HEK293 (cell line): ENCODE data around the gene TPSG1.
A peak's percentile ranks its signal among the peaks of the same experiment; 100 is the strongest.
"Not testable (repeated sequence)": the region's sequence is repeated elsewhere in the genome, so short reads cannot be mapped to it uniquely, and the experiment has no call there.

Experiments used
- CTCF ChIA-PET: fragments of 350-600 bp; formaldehyde crosslinking; extraction: SDS; loops from one replicate; lab custom pipeline; 2021; ENCODE audit warnings: antibody characterized with exemption; lab: Yijun Ruan, JAX
- POLR2A ChIA-PET: fragments of 300-600 bp; formaldehyde crosslinking; extraction: SDS; loops from one replicate; lab custom pipeline; 2020; ENCODE audit warnings: antibody characterized with exemption, inconsistent platforms; lab: Yijun Ruan, JAX
- H3K27ac ChIP-seq: fragments of 200-500 bp; sonication (Bioruptor generic); 2 replicates; pipeline ENCODE4 v1.5.1; 2014; ENCODE audit warnings: low read depth, low read length, control low read depth, inconsistent platforms; ENCODE audit errors: extremely low read depth
- H3K36me3 ChIP-seq, 2 experiments: fragments of 200-500 bp in 1 of 2; sonication (Bioruptor generic) in 1 of 2; 1 replicate in 1 of 2; 2 replicates in 1 of 2; pipeline ENCODE4 v1.5.1; 2014 to 2017; ENCODE audit warnings: inconsistent platforms in 2 of 2, low read length in 2 of 2; ENCODE audit not compliant: control insufficient read depth in 2 of 2, insufficient read depth in 1 of 2
- H3K4me1 ChIP-seq: fragments of 200-500 bp; sonication (Bioruptor generic); 2 replicates; pipeline ENCODE4 v1.5.1; 2014; ENCODE audit warnings: mild to moderate bottlenecking, low read length, inconsistent platforms; ENCODE audit not compliant: control insufficient read depth, insufficient read depth
- H3K4me3 ChIP-seq: 2 replicates; pipeline ENCODE4 v1.5.1; 2011; ENCODE audit warnings: low read depth, mild to moderate bottlenecking, control low read depth, low read length, moderate library complexity
- H3K9me3 ChIP-seq: fragments of 200-500 bp; sonication (Bioruptor generic); 2 replicates; pipeline ENCODE4 v1.5.1; 2014; ENCODE audit warnings: low read depth, low read length, inconsistent platforms; ENCODE audit not compliant: control insufficient read depth, insufficient read depth
- BCL11B ChIP-seq: fragments of 450-650 bp; formaldehyde crosslinking; IDR thresholded peaks from 2 replicates; pipeline ENCODE4 v1.5.1; 2016; ENCODE audit warnings: low read depth, missing biosample characterization, missing genetic modification characterization
- GLIS2 ChIP-seq: fragments of 450-650 bp; formaldehyde crosslinking; IDR thresholded peaks from 2 replicates; pipeline ENCODE4 v1.5.1; 2016; ENCODE audit warnings: missing biosample characterization, missing genetic modification characterization
- KLF1 ChIP-seq: fragments of 450-650 bp; formaldehyde crosslinking; IDR thresholded peaks from 2 replicates; pipeline ENCODE4 v1.5.1; 2016; ENCODE audit warnings: missing biosample characterization, missing genetic modification characterization
- KLF7 ChIP-seq: fragments of 450-650 bp; formaldehyde crosslinking; IDR thresholded peaks from 2 replicates; pipeline ENCODE4 v1.5.1; 2016; ENCODE audit warnings: missing biosample characterization, missing genetic modification characterization, borderline replicate concordance
- PATZ1 ChIP-seq: fragments of 450-650 bp; formaldehyde crosslinking; IDR thresholded peaks from 2 replicates; pipeline ENCODE4 v1.5.1; 2016; ENCODE audit warnings: missing biosample characterization, missing genetic modification characterization
- SCRT2 ChIP-seq: fragments of 450-650 bp; formaldehyde crosslinking; IDR thresholded peaks from 2 replicates; pipeline ENCODE4 v1.5.1; 2016; ENCODE audit warnings: missing biosample characterization, missing genetic modification characterization
- SP2 ChIP-seq: fragments of 450-650 bp; formaldehyde crosslinking; IDR thresholded peaks from 2 replicates; pipeline ENCODE4 v1.5.1; 2016; ENCODE audit warnings: missing biosample characterization, missing genetic modification characterization
- ZBTB1 ChIP-seq: fragments of 450-650 bp; formaldehyde crosslinking; IDR thresholded peaks from 2 replicates; pipeline ENCODE4 v1.5.1; 2016; ENCODE audit warnings: missing biosample characterization, missing genetic modification characterization
- ZNF10 ChIP-seq: fragments of 450-650 bp; formaldehyde crosslinking; IDR thresholded peaks from 2 replicates; pipeline ENCODE4 v1.5.1; 2017; ENCODE audit warnings: missing biosample characterization, missing genetic modification characterization
- ZNF121 ChIP-seq: fragments of 450-650 bp; formaldehyde crosslinking; IDR thresholded peaks from 2 replicates; pipeline ENCODE4 v1.5.1; 2016; ENCODE audit warnings: missing biosample characterization, missing genetic modification characterization
- ZNF2 ChIP-seq: fragments of 450-650 bp; formaldehyde crosslinking; IDR thresholded peaks from 2 replicates; pipeline ENCODE4 v1.5.1; 2016; ENCODE audit warnings: missing biosample characterization, missing genetic modification characterization
- ZNF223 ChIP-seq: fragments of 450-650 bp; formaldehyde crosslinking; IDR thresholded peaks from 2 replicates; pipeline ENCODE4 v1.5.1; 2016; ENCODE audit warnings: missing biosample characterization, missing genetic modification characterization
- ZNF23 ChIP-seq: fragments of 450-650 bp; formaldehyde crosslinking; IDR thresholded peaks from 2 replicates; pipeline ENCODE4 v1.5.1; 2016; ENCODE audit warnings: missing biosample characterization, missing genetic modification characterization, borderline replicate concordance
- ZNF280C ChIP-seq: fragments of 450-650 bp; formaldehyde crosslinking; IDR thresholded peaks from 2 replicates; pipeline ENCODE4 v1.5.1; 2016; ENCODE audit warnings: missing biosample characterization, missing genetic modification characterization
- ZNF416 ChIP-seq: fragments of 450-650 bp; formaldehyde crosslinking; IDR thresholded peaks from 2 replicates; pipeline ENCODE4 v1.5.1; 2016; ENCODE audit warnings: missing biosample characterization, missing genetic modification characterization
- ZNF513 ChIP-seq: fragments of 450-650 bp; IDR thresholded peaks from 2 replicates; pipeline ENCODE4 v1.5.1; 2018; ENCODE audit warnings: missing biosample characterization, missing genetic modification characterization
- ZNF530 ChIP-seq: fragments of 450-650 bp; formaldehyde crosslinking; IDR thresholded peaks from 2 replicates; pipeline ENCODE4 v1.5.1; 2016; ENCODE audit warnings: low read depth, missing biosample characterization, missing genetic modification characterization
- ZNF600 ChIP-seq: fragments of 450-650 bp; formaldehyde crosslinking; IDR thresholded peaks from 2 replicates; pipeline ENCODE4 v1.5.1; 2016; ENCODE audit warnings: missing biosample characterization, missing genetic modification characterization
- ZNF639 ChIP-seq: fragments of 450-650 bp; formaldehyde crosslinking; IDR thresholded peaks from 2 replicates; pipeline ENCODE4 v1.5.1; 2016; ENCODE audit warnings: missing biosample characterization, missing genetic modification characterization
- ZNF830 ChIP-seq: fragments of 450-650 bp; IDR thresholded peaks from 2 replicates; pipeline ENCODE4 v1.5.0; 2018; ENCODE audit warnings: missing biosample characterization, missing genetic modification characterization, low read depth, mild to moderate bottlenecking, moderate library complexity
- ZXDB ChIP-seq: fragments of 450-650 bp; formaldehyde crosslinking; IDR thresholded peaks from 2 replicates; pipeline ENCODE4 v1.5.1; 2016; ENCODE audit warnings: missing biosample characterization, missing genetic modification characterization

The TPSG1 gene

GRCh38 chr16:1192384-1193073 is 32.5 kb downstream of the TPSG1 start (continued):
- TF ChIP-seq ZNF416 (tag by site-specific recombination) = no peak
- TF ChIP-seq ZNF513 = no peak
- 0 out of 2 replicates have a peak, but pooled peaks have one; percentile 6 for TF ChIP-seq SP2 (tag by site-specific recombination)
- TF ChIP-seq ZNF10 = no peak
- no peak for TF ChIP-seq ZNF830 (tag by site-specific recombination)
- no peak for TF ChIP-seq ZNF23 (tag by site-specific recombination)

- POLR2A ChIA-PET, H3K4me3 ChIP-seq, H3K9me3 ChIP-seq, CTCF ChIA-PET, H3K4me1 ChIP-seq, H3K27ac ChIP-seq, H3K36me3 ChIP-seq: not testable (repeated sequence)
Observed at GRCh38 chr16:1190789-1191188, 34.3 kb downstream of the TPSG1 start.

GRCh38 chr16:1189455-1189854 is 35.6 kb downstream of the TPSG1 start:
- Histone ChIP-seq H3K27ac (no peak overlapping the region), H3K4me1 (no peaks in the 10 kb centered on the region)
- CTCF ChIA-PET = interaction anchor here (0.6 kb wide), 1 partner anchor 52 kb away, joined by 3 read pairs; no protein-coding TSS in a partner anchor
- peak; percentile 28; the same call in 1 of the 2 replicates for TF ChIP-seq ZNF121 (tag by site-specific recombination)
- TF ChIP-seq ZNF530 (tag by site-specific recombination) = no peak
- TF ChIP-seq, all 188 proteins: peak for 1
- POLR2A ChIA-PET = no interaction called here
- H3K9me3 ChIP-seq = no peaks in the 10 kb centered on the region
- no peak overlapping the region for H3K4me3 ChIP-seq
- no peaks in the 10 kb centered on the region for H3K36me3 ChIP-seq

- CTCF ChIA-PET = interaction anchor here (0.6 kb wide), 1 partner anchor 52 kb away, joined by 3 read pairs; no protein-coding TSS in a partner anchor
- H3K4me1 ChIP-seq = no peaks in the 10 kb centered on the region
- no peaks in the 10 kb centered on the region for H3K9me3 ChIP-seq
- POLR2A ChIA-PET = no interaction called here
- no peak overlapping the region for H3K4me3 ChIP-seq
- H3K36me3 ChIP-seq = no peaks in the 10 kb centered on the region
- no peak overlapping the region for H3K27ac ChIP-seq
- TF ChIP-seq ZNF280C (tag by site-specific recombination) (no peak), SCRT2 (peak; percentile 79), BCL11B (tag by site-specific recombination) (no peak), ZXDB (peak; percentile 54; the same call in 1 of the 2 replicates), PATZ1 (peak; percentile 55), ZNF600 (tag by site-specific recombination) (0 out of 2 replicates have a peak, but pooled peaks have one; percentile 33), ZNF223 (tag by site-specific recombination) (no peak), ZNF639 (tag by site-specific recombination) (no peak), ZNF10 (no peak), KLF1 (tag by site-specific recombination) (0 out of 2 replicates have a peak, but pooled peaks have one; percentile 13), KLF7 (tag by site-specific recombination) (no peak), ZBTB1 (tag by site-specific recombination) (no peak), GLIS2 (tag by site-specific recombination) (peak; percentile 34; the same call in 1 of the 2 replicates), ZNF2 (tag by site-specific recombination) (no peak)
Observed at GRCh38 chr16:1188432-1189189, 36.5 kb downstream of the TPSG1 start.
